ENCODE results near the gene DHX15.

- TF ChIP-seq CTCF (IDR thresholded peaks at IDR 0.05): no peak
- TF ChIP-seq POLR2A (IDR thresholded peaks at IDR 0.05): no peak
These were observed 89.0 kb downstream of the DHX15 start for GRCh38 chr4:24495388-24495787.
